Measurements from ENCODE around the gene MT4.

The MT4 gene

DNA sequence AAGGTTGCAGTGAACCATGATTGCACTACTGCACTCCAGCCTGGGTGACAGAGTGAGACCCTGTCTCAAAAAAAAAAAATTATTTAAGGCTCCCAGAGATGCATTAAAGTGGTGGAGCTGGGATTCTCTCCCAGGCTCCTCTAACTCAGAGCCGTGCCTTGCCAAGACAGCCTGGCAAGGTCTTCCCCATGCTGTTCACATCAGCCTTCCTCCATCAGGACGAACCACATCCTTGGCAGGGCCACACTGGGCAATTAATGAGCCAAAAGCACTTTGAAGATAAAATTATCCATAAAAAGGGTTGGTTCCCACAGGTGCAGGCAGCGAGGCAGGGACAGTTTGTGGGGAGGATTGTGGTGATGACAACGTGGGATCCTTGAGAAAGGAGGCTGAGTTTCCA lies 25.2 kb upstream of the MT4 start:
- Histone ChIP-seq H3K4me1 (ENCODE audit: insufficient read depth, low read length) (no peaks in the 10 kb centered on the region), H3K36me3 (ENCODE audit: insufficient read depth, low read length) (no peaks in the 10 kb centered on the region), H3K9ac (ENCODE audit: low read length) (no peak overlapping the region), H3K27me3 (ENCODE audit: control insufficient read depth in 1 of 2, insufficient read depth in 2 of 2, low read length in 2 of 2) (no peaks in the 10 kb centered on the region), H3K4me3 (ENCODE audit: low read depth in 1 of 2, low read length in 2 of 2) (no peak overlapping the region), H3K27ac (ENCODE audit: low read depth, low read length) (no peak overlapping the region), H3K9me3 (ENCODE audit: low read length) (no peaks in the 10 kb centered on the region)

DNA sequence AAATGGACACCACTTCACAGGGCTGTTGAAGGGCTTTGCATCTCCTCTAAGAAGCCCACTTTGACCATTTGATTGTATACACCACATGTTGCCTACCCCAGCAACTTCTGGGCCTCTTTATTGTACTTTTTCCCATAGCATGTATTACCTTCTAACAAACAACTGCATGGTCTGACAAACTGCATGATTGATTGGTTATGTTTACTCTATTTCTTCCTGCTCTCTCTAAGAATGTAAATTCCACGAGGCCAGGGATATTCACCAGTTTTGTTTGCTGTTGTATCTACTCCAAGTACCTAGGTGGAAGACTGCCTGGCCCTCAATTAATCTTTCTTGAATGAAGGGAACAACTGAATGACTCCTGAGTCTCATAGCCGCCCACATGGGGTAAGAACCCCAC lies 22.8 kb upstream of the MT4 start:
- Histone ChIP-seq H3K4me3 (ENCODE audit: low read depth in 1 of 2, low read length in 2 of 2) (no peak overlapping the region), H3K27ac (ENCODE audit: low read depth, low read length) (no peak overlapping the region), H3K27me3 (ENCODE audit: control insufficient read depth in 1 of 2, insufficient read depth in 2 of 2, low read length in 2 of 2) (no peaks in the 10 kb centered on the region)

GRCh38 chr16:56547120-56547948 lies 17.5 kb upstream of the MT4 start:
- H3K36me3 ChIP-seq (ENCODE audit: insufficient read depth, low read length), result no peaks in the 10 kb centered on the region
- no peak overlapping the region for H3K27ac ChIP-seq (ENCODE audit: low read depth, low read length)
- H3K4me1 ChIP-seq (ENCODE audit: insufficient read depth, low read length), result peaks cover 7% of the 10 kb centered on the region
- no peak overlapping the region for H3K4me3 ChIP-seq (ENCODE audit: low read depth in 1 of 2, low read length in 2 of 2)
- H3K9ac ChIP-seq (ENCODE audit: low read length), result no peak overlapping the region
- H3K9me3 ChIP-seq (ENCODE audit: low read length), result no peaks in the 10 kb centered on the region
- H3K27me3 ChIP-seq (ENCODE audit: control insufficient read depth in 1 of 2, insufficient read depth in 2 of 2, low read length in 2 of 2), result no peaks in the 10 kb centered on the region

More for the DNA sequence above, 22.8 kb upstream of the MT4 start:
- Histone ChIP-seq H3K4me1 (ENCODE audit: insufficient read depth, low read length) (no peaks in the 10 kb centered on the region), H3K9me3 (ENCODE audit: low read length) (no peaks in the 10 kb centered on the region), H3K36me3 (ENCODE audit: insufficient read depth, low read length) (no peaks in the 10 kb centered on the region), H3K9ac (ENCODE audit: low read length) (no peak overlapping the region)

- Histone ChIP-seq H3K4me3 (ENCODE audit: low read depth in 1 of 2, low read length in 2 of 2) (no peak overlapping the region), H3K9ac (ENCODE audit: low read length) (no peak overlapping the region), H3K27me3 (ENCODE audit: control insufficient read depth in 1 of 2, insufficient read depth in 2 of 2, low read length in 2 of 2) (no peaks in the 10 kb centered on the region), H3K27ac (ENCODE audit: low read depth, low read length) (no peak overlapping the region), H3K9me3 (ENCODE audit: low read length) (no peaks in the 10 kb centered on the region), H3K4me1 (ENCODE audit: insufficient read depth, low read length) (peaks cover 7% of the 10 kb centered on the region), H3K36me3 (ENCODE audit: insufficient read depth, low read length) (no peaks in the 10 kb centered on the region)
Observed at GRCh38 chr16:56547949-56548567, 16.8 kb upstream of the MT4 start.

- H3K27me3 ChIP-seq (ENCODE audit: control insufficient read depth in 1 of 2, insufficient read depth in 2 of 2, low read length in 2 of 2), result no peaks in the 10 kb centered on the region
- no peak overlapping the region for H3K27ac ChIP-seq (ENCODE audit: low read depth, low read length)
- H3K36me3 ChIP-seq (ENCODE audit: insufficient read depth, low read length), result no peaks in the 10 kb centered on the region
- H3K4me3 ChIP-seq (ENCODE audit: low read depth in 1 of 2, low read length in 2 of 2), result no peak overlapping the region
- H3K9ac ChIP-seq (ENCODE audit: low read length), result no peak overlapping the region
- no peaks in the 10 kb centered on the region for H3K9me3 ChIP-seq (ENCODE audit: low read length)
- H3K4me1 ChIP-seq (ENCODE audit: insufficient read depth, low read length), result peaks cover 7% of the 10 kb centered on the region
Observed at GRCh38 chr16:56549161-56549560, 15.7 kb upstream of the MT4 start.

- Histone ChIP-seq H3K4me3 (ENCODE audit: low read depth in 1 of 2, low read length in 2 of 2) (no peak overlapping the region), H3K27me3 (ENCODE audit: control insufficient read depth in 1 of 2, insufficient read depth in 2 of 2, low read length in 2 of 2) (no peaks in the 10 kb centered on the region), H3K9ac (ENCODE audit: low read length) (no peak overlapping the region), H3K4me1 (ENCODE audit: insufficient read depth, low read length) (peaks cover 7% of the 10 kb centered on the region), H3K36me3 (ENCODE audit: insufficient read depth, low read length) (no peaks in the 10 kb centered on the region), H3K27ac (ENCODE audit: low read depth, low read length) (no peak overlapping the region), H3K9me3 (ENCODE audit: low read length) (no peaks in the 10 kb centered on the region)
Observed at GRCh38 chr16:56549744-56550385, 15.0 kb upstream of the MT4 start.

DNA sequence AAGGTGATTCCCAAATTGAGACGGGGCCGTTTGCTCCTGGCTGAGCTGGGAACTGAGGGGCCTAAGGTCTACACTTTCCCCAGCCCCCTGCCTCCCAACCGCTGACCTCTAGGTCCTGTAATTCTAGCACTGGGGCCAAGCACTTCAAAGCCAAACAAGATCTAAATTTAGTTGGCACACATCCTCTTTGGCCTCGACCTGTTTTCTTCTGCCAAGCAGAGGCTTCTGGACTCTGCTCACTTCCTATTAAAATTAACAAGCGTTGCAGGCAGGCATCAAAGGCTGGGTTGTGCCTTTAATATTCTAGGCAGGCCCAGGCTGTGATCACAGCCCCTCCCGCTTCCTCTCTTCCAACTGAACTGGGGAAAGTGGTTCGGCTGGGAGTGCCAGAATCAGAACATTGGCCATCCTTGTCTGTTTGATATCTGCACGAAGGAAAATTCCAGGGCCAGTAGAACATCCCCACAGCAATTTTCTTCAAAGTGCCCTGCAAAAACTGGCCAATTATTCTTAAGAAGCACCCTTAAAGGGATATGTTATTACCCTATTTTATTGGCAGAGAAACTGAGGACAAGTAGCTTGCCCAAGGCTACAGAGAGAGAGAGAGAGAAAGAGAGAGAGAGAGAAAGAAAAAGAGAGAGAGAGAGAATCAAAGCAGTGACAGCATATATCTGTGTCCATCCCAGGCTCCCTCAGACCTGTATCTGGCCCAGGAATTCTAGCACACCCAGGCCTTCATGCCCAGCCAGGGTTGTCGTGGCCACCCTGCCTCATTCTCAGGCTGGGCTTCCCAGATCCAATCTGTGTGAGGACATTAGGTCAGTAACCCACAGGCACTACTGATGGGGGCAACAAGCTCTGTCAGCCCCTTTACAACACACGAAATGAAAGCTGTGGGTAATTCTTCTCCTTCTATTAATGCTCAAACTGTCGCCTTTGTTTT lies 12.8 kb upstream of the MT4 start:
- peaks cover 7% of the 10 kb centered on the region for H3K4me1 ChIP-seq (ENCODE audit: insufficient read depth, low read length)
- no peak overlapping the region for H3K27ac ChIP-seq (ENCODE audit: low read depth, low read length)
- H3K27me3 ChIP-seq (ENCODE audit: control insufficient read depth in 1 of 2, insufficient read depth in 2 of 2, low read length in 2 of 2), result no peaks in the 10 kb centered on the region
- no peak overlapping the region for H3K9ac ChIP-seq (ENCODE audit: low read length)
- H3K4me3 ChIP-seq (ENCODE audit: low read depth in 1 of 2, low read length in 2 of 2), result no peak overlapping the region
- no peaks in the 10 kb centered on the region for H3K9me3 ChIP-seq (ENCODE audit: low read length)
- H3K36me3 ChIP-seq (ENCODE audit: insufficient read depth, low read length), result no peaks in the 10 kb centered on the region

DNA sequence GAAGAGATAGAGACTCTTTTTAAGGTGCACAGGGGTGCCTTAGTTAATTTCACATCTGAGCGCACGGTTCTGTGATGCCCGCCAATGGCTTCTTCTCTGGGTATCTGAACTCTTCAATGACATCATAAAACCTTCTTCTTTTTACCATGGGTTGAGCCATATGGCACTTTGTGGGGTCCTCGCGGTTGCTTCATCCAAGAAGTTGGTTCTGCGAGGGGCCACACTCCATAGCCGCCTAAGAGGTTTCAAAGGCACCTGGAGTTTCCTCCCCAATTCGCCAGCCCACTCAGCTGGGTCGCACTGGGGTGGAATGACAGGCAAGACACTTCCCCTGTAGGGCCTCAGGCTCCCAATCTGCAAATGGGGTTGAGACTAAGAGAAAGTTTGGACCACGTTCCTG lies 10.4 kb upstream of the MT4 start:
- no peaks in the 10 kb centered on the region for H3K9me3 ChIP-seq (ENCODE audit: low read length)
- no peak overlapping the region for H3K4me3 ChIP-seq (ENCODE audit: low read depth in 1 of 2, low read length in 2 of 2)
- no peak overlapping the region for H3K27ac ChIP-seq (ENCODE audit: low read depth, low read length)
- H3K4me1 ChIP-seq (ENCODE audit: insufficient read depth, low read length), result peaks cover 7% of the 10 kb centered on the region
- no peaks in the 10 kb centered on the region for H3K36me3 ChIP-seq (ENCODE audit: insufficient read depth, low read length)
- no peaks in the 10 kb centered on the region for H3K27me3 ChIP-seq (ENCODE audit: control insufficient read depth in 1 of 2, insufficient read depth in 2 of 2, low read length in 2 of 2)
- no peak overlapping the region for H3K9ac ChIP-seq (ENCODE audit: low read length)

GRCh38 chr16:56558024-56558747 lies 6.7 kb upstream of the MT4 start:
- Histone ChIP-seq H3K36me3 (ENCODE audit: insufficient read depth, low read length) (no peaks in the 10 kb centered on the region), H3K4me3 (ENCODE audit: low read depth in 1 of 2, low read length in 2 of 2) (no peak overlapping the region), H3K27ac (ENCODE audit: low read depth, low read length) (no peak overlapping the region), H3K27me3 (ENCODE audit: control insufficient read depth in 1 of 2, insufficient read depth in 2 of 2, low read length in 2 of 2) (no peaks in the 10 kb centered on the region), H3K9ac (ENCODE audit: low read length) (no peak overlapping the region), H3K9me3 (ENCODE audit: low read length) (no peaks in the 10 kb centered on the region), H3K4me1 (ENCODE audit: insufficient read depth, low read length) (no peaks in the 10 kb centered on the region)

DNA sequence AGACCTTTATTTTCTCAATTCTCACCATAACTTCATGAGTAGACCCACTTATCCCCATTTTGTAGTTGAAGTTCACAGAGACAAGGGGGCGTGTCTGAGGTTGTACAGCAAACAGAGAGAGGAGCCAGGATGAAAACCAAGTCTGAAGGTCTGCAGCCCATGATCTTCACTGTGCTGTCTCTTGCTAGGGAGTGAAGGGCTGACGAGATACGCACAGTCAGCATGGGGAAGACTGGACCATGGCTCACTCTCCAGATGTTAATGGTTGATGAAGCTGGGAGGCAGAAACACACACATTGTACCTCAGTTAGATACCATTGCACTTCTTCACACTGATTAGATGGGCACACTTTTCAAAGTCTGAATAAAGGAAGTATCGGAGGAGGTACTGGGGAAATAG lies 5.8 kb upstream of the MT4 start:
- Histone ChIP-seq H3K9ac (ENCODE audit: low read length) (no peak overlapping the region), H3K27me3 (ENCODE audit: control insufficient read depth in 1 of 2, insufficient read depth in 2 of 2, low read length in 2 of 2) (no peaks in the 10 kb centered on the region), H3K4me1 (ENCODE audit: insufficient read depth, low read length) (no peaks in the 10 kb centered on the region), H3K4me3 (ENCODE audit: low read depth in 1 of 2, low read length in 2 of 2) (no peak overlapping the region), H3K36me3 (ENCODE audit: insufficient read depth, low read length) (no peaks in the 10 kb centered on the region), H3K27ac (ENCODE audit: low read depth, low read length) (no peak overlapping the region), H3K9me3 (ENCODE audit: low read length) (no peaks in the 10 kb centered on the region)

All from muscle layer of colon (tissue), 2 donors.